Stimulated activated CD8-positive, alpha-beta memory T cell treated with anti-CD3 and anti-CD28 coated beads, Interleukin-15, amount 100 ng/mL, for 4 hours (primary cell): ENCODE measurements around the gene NCAN.

Source experiments
- DNase-seq, 2 donors: peaks; one replicate each; pipeline ENCODE4 v3.0.0-alpha.2; 2020; ENCODE audit warnings: low read depth in 2 of 2

Gene NCAN

DNA sequence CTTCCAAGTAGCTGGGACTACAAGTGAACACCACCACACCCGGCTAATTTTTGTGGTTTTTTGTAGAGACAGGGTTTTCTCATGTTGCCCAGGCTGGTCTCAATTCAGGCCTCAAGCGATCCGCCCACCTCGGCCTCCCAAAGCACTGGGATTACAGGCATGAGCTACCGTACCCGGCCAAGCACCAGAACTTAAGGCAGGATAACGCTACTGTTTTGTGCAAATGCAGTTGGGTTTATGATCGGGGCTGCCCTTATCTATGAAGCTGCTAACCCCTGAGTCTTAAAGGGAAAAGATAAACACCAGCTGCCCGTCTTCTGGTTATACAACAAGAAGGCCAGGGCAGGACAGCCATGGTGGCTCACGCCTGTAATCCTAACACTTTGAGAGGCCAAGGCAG lies 73.9 kb downstream of the NCAN start:
- no peak for DNase-seq

DNA sequence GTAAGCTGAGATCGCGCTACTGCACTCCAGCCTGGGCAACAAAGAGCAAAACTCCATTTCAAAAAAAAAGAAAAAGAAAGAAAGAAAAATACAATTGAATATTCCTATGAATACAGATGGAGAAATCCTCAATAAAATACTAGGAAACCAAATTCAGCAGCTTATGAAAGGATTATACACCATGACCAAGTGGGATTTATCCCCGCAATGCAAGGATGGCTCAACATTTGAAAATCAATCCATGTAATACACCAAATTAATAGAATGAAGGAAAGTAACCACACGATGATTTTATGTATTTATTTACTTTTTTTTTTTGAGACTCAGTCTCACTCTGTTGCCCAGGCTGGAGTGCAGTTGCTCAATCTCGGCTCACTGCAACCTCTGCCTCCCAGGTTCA lies 80.8 kb downstream of the NCAN start:
- no peak for DNase-seq

DNA sequence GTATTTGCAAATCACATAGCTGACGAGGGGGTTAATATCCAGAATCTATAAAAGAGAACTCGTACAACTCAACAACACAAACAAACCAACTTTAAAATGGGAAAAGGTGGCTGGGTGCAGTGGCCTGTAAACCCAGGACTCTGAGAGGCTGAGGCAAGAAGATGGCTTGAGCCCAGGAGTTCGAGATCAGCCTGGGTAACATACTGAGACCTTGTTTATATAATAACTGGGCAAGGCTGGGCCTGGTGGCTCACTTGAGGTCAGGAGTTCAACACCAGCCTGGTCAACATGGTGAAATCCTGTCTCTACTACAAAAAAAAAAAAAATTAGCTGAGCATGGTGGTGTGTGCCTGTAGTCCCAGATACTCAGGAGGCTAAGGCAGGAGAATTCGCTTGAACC lies 83.2 kb downstream of the NCAN start:
- DNase-seq = no peak

DNA sequence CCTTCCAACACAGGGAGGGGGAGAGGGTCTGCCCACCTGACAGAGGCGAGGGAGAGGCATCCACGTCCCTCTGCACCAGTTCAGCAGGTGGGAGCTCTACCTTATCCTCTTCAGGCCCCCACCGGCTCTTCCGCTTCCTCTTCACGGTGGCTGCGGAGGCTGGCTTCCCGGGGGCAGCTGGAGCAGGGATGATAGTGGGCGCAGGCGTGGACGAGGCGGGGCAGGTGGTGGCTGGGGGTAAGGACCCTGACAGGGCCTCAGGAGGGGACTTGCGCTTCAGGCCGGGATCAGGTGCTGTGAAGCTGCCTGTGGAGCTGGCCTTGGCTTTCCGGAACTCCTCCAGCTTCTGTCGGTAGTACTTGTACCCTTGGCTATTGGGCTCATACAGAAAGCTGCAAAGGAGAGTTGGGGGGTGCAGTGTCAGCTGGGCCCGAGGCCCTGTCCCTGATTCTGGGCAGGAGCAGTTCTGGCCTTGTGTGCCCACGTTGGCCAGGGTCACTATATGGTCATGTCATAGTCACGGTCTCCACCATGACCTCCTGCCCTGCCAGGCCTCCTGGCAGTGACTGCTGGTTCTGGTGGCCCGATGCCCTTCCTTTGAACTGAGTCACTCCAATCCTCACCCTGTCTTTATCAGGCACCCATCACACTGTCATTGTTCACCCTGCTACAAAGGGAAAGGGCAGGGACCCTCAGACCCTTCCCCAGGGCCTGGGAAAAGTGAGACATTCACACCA lies 85.4 kb downstream of the NCAN start:
- no peak for DNase-seq

DNA sequence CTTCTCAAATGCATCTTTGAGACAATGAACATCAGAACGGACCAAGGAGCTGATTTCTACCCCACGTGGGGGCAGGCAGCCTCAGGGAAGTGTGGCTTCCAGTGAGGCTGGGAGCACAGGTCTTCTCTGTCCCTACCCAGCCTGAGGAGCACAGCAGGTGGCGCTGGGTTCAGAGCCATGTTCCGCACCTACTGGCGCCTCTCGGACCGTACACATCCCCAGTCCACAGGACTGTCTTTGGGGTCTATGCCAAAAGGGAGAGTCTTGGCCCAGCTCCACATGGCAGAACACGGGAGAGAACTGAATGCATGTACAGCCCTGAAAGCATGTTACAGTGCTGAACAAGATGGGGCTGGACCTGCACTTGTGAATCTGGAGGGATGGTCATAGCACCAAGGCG lies 86.0 kb downstream of the NCAN start:
- no peak for DNase-seq

DNA sequence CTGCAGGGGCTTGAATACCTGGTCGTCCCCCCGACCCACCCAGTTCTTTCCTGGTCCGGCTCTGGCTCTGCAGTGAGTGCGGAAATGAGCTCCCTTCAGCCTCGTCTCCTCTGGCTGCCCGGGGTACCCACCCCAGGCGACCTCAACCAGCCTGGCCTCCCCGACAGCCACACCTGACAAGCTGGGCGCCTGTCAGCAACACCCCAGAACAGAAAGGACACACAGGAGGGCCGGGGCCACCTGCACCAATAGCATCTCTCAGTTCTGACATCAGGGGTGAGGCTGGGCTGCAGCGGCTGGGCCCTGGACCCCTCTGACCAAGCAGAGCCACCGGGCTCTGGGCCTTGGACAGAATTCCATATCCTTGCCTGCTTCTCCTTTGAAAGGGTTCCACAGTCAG lies 88.9 kb downstream of the NCAN start:
- DNase-seq = no peak
